ENCODE measurements around the gene RHOA.

DNA sequence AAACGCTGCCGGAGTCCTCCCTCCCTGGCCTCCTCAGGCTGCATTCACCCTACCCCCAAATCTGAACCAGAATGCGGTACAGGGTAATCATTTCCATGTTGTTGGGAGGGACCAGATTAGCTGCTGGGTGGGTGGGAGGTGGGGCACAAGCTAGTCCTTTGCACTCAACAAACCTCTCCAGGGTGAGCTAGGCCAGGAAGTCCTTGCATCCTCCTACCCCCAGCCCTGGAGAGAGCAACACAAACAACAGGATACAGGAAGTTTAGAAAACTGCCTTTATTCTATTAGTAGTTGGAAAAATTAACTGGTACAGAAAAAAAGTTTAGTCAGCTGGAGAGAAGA, 52.9 kb downstream of the RHOA start:
- TF ChIP-seq EZH2 (IDR thresholded peaks at IDR 0.05; ENCODE audit: insufficient read depth, poor library complexity, severe bottlenecking), result no peak
- TF ChIP-seq EZH2phosphoT487 (IDR thresholded peaks at IDR 0.05; ENCODE audit: insufficient read depth, low read depth), result no peak
